Kidney (tissue), 14 donors: ENCODE data around the gene POC1A. TPM values are rescaled to one million over a fixed set of nuclear protein-coding genes. Genes with fewer than 3 reads are reported as not detected.
A peak's percentile ranks its signal among the peaks of the same experiment; 100 is the strongest.

Experiments
- DNase-seq, 5 donors: peaks; one replicate each; pipeline ENCODE4 v3.0.0-alpha.2; 2013 to 2020
- FAIRE-seq: peaks from 2 replicates; lab custom pipeline; 2012; peaks lifted over from hg19 to GRCh38; lab: Jason Lieb, UNC
- H3K27ac ChIP-seq, 2 donors: one replicate each; pipeline ENCODE4 v1.7.0; 2013; ENCODE audit warnings: low read depth in 2 of 2, low read length in 2 of 2, inconsistent platforms in 1 of 2
- H3K27me3 ChIP-seq: one replicate; pipeline ENCODE4 v1.7.1; 2013; ENCODE audit warnings: low read length, inconsistent platforms; ENCODE audit not compliant: control insufficient read depth, insufficient read depth
- H3K36me3 ChIP-seq, 3 donors: one replicate each; pipeline versions ENCODE4 v1.7.0 to v1.7.1; 2013; ENCODE audit warnings: low read length in 3 of 3, control low read depth in 1 of 3, inconsistent platforms in 1 of 3; ENCODE audit not compliant: insufficient read depth in 3 of 3, control insufficient read depth in 2 of 3
- H3K4me1 ChIP-seq, 3 donors: one replicate each; pipeline versions ENCODE4 v1.7.0 to v1.7.1; 2013; ENCODE audit warnings: low read length in 3 of 3, inconsistent platforms in 1 of 3, low read depth in 1 of 3; ENCODE audit not compliant: control insufficient read depth in 2 of 3, insufficient read depth in 2 of 3
- H3K4me3 ChIP-seq, 3 donors: one replicate each; pipeline versions ENCODE4 v1.7.0 to v1.8.1; 2013; ENCODE audit warnings: low read length in 3 of 3, control low read depth in 1 of 3, inconsistent platforms in 1 of 3
- H3K9ac ChIP-seq, 3 donors: one replicate each; pipeline versions ENCODE4 v1.7.0 to v1.7.1; 2013; ENCODE audit warnings: low read length in 3 of 3, control low read depth in 1 of 3, inconsistent platforms in 1 of 3
- H3K9me3 ChIP-seq, 3 donors: one replicate each; pipeline versions ENCODE4 v1.7.0 to v1.7.1; 2013; ENCODE audit warnings: low read length in 3 of 3, control low read depth in 1 of 3, inconsistent platforms in 1 of 3; ENCODE audit not compliant: control insufficient read depth in 2 of 3, insufficient read depth in 1 of 3
- CTCF ChIP-seq: IDR thresholded peaks from 3 replicates; pipeline ENCODE4 v1.5.1; 2012; ENCODE audit warnings: mild to moderate bottlenecking, moderate library complexity, borderline replicate concordance; ENCODE audit not compliant: insufficient read depth; ENCODE audit errors: extremely low read depth
- intact Hi-C: fragments of 100-400 bp; cut with DNase I; formaldehyde crosslinking; loops from one replicate; pipeline ENCODE4 v1.11.1; 2022
- polyA plus RNA-seq: library from polyadenylated mRNA; stranded (reverse); fragments of 350-450 nt; fragmentation: Illumina TruSeq; extraction: RNeasy Lipid Tissue Mini Kit (QIAGEN cat#74804); gene quantifications from one replicate; pipeline ENCODE4 v1.2.3, GENCODE V29; 2014; ENCODE audit warnings: low read depth, low replicate concordance; ENCODE audit not compliant: insufficient read depth
- total RNA-seq: library from RNA; stranded (reverse); fragmentation: NEBNext Ultra II Directional; extraction: Animal tissue kit (Norgen Biotek cat#: 25700); gene quantifications from one replicate; pipeline ENCODE4 v1.2.1, GENCODE V29; 2021
- donor health status: control.
- donor health status: control.
- donor health status: control.
- donor health status: control.
- donor health status: control.
- donor health status: DM: yes; HTN: yes; CAD: no.
- donor health status: Normal renal cell carcinoma (clear cell type).

Gene POC1A
- total and polyA plus RNA-seq, 2 donors from 2014 or later, result 2.2 to 2.5 TPM

DNA sequence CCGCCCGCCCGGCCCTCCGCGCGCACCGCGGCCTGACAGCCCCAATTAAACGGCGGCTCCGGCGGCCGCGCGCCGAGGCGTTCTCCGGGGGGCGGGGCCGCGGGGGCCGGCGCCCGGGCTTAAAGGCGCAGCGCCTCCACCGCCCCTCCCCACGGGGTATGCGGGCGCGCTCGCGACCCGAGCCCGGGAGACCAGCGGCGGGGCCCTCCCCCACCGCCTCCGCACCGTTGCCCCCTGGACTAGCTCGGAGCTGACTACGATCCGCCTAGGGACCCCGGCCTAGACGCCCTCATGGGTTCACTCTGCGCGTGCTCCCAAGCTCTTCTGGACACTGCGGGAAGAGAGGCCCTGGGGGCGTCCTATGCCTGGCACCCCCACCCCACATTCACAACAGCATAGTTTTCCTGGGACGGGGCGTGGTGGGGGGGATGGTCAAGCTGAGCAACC, 97.7 kb downstream of the POC1A start, which contains the start of gene DUSP7:
TSS of gene DUSP7 (minus strand) at position 51 of the 447 bp plus-strand sequence. CDS start 205 bp downstream, outside the sequence.
- intact Hi-C loops, result no loop called here
- Histone ChIP-seq H3K4me3 (peak within 1 kb of the TSS; percentile 71 to 87 (median 76)), H3K36me3 (peaks cover 0 to 3% (median 2%) of the 10 kb centered on the region in 3 donors), H3K27me3 (no peaks in the 10 kb centered on the region), H3K9me3 (no peaks in the 10 kb centered on the region), H3K27ac (peak within 1 kb of the TSS; percentile 79 to 93), H3K9ac (peak within 1 kb of the TSS; percentile 68 to 86 (median 86)), H3K4me1 (peaks cover 0 to 38% (median 14%) of the 10 kb centered on the region in 3 donors)
- peak; percentile 62 to 90 (median 89) for DNase-seq
- no peak for FAIRE-seq
- TF ChIP-seq CTCF, result no peak

DNA sequence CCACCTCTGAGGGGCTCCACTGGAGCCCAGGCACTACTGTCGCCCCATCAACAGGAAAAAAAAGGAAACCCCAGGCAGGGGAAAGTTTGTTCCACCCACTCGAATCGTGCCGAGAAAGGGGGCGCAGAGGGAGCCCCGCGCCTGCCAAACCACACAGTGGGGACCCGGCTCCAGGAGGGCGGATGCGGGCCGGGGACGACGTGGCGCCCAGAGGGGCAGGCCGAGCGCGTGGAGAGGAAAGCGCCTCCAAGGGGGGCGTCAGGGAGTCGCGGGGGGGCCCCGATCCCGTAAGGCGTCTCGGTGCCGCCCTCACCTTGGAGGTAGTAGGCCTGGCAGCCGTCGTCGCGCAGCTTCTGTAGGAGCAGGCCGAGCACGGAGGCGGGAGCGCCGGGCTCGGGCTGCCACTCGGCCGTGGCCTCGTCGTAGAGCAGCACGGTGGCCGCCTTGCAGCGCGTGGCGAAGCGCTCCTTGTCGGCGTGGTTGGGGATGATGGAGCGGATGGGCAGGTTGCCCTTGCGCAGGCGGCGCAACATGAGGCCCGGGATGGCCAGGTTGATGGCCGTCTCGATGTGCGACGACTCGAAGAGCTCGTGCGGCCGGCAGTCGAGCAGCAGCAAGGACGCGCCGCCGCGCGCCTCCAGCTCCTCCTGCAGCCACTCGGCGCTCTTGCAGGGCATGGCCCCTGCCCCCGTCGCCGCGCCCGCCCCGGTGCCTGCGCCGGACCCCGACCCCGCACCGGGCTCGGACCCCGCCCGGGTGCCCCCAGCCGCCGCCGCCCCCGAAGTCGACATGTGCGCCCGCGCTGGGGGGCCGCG, 98.5 kb downstream of the POC1A start:
- Histone ChIP-seq H3K27ac (peak overlapping the region; percentile 63 to 71), H3K27me3 (no peaks in the 10 kb centered on the region), H3K9ac (peak overlapping the region; percentile 49 to 86 (median 86)), H3K36me3 (peaks cover 0 to 8% (median 7%) of the 10 kb centered on the region in 3 donors), H3K4me1 (peaks cover 0 to 44% (median 15%) of the 10 kb centered on the region in 3 donors), H3K9me3 (no peaks in the 10 kb centered on the region), H3K4me3 (peak overlapping the region; percentile 70 to 74 (median 73))
- peak; percentile 23 for TF ChIP-seq CTCF
- peak; percentile 49 to 88 (median 78) for DNase-seq
- intact Hi-C loops, result no loop called here
- no peak for FAIRE-seq

DNA sequence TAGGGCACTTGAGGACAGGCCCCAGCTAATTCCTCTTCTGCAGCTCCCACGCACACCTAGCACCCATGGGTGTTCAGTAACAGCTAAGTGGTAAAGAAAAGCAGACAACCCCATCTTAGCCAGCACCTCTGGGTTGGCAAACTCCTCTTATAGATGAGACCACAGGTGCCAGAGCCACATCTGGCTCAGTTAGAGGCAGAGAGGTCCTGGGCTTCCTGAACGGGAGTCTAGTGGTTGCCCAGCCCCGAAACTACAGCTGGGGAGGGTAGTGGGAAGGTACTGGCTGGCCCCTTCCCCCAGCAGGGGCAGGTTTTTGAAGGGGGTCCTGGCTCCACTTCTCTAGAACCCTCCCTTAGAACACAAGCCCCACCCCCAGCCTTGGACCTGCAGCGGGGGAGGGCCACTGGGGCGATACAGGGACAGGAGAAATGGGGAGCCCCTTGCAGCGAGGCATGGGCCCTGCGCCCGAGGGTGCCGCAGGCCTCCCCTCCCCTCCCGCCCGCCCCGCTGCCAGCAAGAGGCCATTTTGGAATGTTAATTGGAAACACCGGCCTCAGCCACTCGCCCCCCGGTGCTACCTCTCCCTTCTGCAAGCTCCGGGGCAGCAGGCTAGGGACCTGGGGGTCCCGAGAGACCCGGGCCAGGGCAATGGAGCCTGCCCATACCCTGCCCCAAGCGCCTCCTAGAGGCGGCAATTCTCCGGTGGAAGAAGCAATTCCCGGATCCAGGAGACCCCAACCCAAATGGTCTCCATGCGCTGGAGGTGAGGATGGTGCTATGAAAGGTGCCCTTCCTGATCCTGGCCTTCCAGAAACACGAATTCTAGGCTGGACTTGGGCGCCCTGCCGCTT, 99.3 kb downstream of the POC1A start:
- Histone ChIP-seq H3K27me3 (no peaks in the 10 kb centered on the region), H3K4me3 (peak overlapping the region; percentile 70 to 74 (median 73)), H3K27ac (peak overlapping the region; percentile 63 to 71), H3K4me1 (peaks cover 0 to 47% (median 15%) of the 10 kb centered on the region in 3 donors), H3K9me3 (no peaks in the 10 kb centered on the region), H3K36me3 (peaks cover 0 to 11% (median 8%) of the 10 kb centered on the region in 3 donors), H3K9ac (peak overlapping the region; percentile 49 to 86 (median 86))
- intact Hi-C loops, result no loop called here
- TF ChIP-seq CTCF, result peak; percentile 5
- FAIRE-seq, result no peak
- DNase-seq, result peak in 3 of 5 donors; percentile 36 to 78 (median 39)
